DOHH2 (cell line): Measurements from ENCODE around the gene HSPA9.

Source experiments
- CTCF ChIP-seq: fragments of 200-600 bp; sonication (generic); IDR thresholded peaks from one replicate; pipeline ENCODE4 v1.5.1; 2014; ENCODE audit warnings: antibody characterized with exemption, mild to moderate bottlenecking, low read depth, low read length; ENCODE audit not compliant: poor library complexity, severe bottlenecking
- EZH2phosphoT487 ChIP-seq: fragments of 200-600 bp; sonication (generic); IDR thresholded peaks from 2 replicates; pipeline ENCODE4 v1.6.1; 2017; ENCODE audit warnings: borderline replicate concordance, mild to moderate bottlenecking, antibody characterized with exemption, low read length, moderate library complexity, mixed read lengths

- TF ChIP-seq CTCF (no peak), EZH2phosphoT487 (no peak)
Observed at GRCh38 chr5:138517437-138517836, 57.8 kb downstream of the HSPA9 start.
